Fibroblast of villous mesenchyme (primary cell): ENCODE data around the gene RARB. TPM values are rescaled to one million over a fixed set of nuclear protein-coding genes. Genes with fewer than 3 reads are reported as not detected.

Experiments used
- DNase-seq: peaks from one replicate; pipeline ENCODE4 v3.0.0-alpha.2; 2010; ENCODE audit warnings: low read depth
- H3K4me3 ChIP-seq: 2 replicates; pipeline ENCODE4 v1.5.1; 2011; ENCODE audit warnings: low read depth, mild to moderate bottlenecking, low read length
- total RNA-seq: library from RNA; depleted of rRNA; stranded (reverse); fragments of >200 nt; gene quantifications from 2 replicates; pipeline ENCODE4 v1.2.3, GENCODE V29; 2012
- TF ChIP-seq, protein P1 (sequence below): IDR thresholded peaks from 2 replicates; pipeline ENCODE4 v1.5.1; 2012; ENCODE audit warnings: low read depth, mild to moderate bottlenecking, low read length; ENCODE audit not compliant: insufficient read depth

RARB gene
- total RNA-seq, 1 donor: 21.6 TPM

DNA sequence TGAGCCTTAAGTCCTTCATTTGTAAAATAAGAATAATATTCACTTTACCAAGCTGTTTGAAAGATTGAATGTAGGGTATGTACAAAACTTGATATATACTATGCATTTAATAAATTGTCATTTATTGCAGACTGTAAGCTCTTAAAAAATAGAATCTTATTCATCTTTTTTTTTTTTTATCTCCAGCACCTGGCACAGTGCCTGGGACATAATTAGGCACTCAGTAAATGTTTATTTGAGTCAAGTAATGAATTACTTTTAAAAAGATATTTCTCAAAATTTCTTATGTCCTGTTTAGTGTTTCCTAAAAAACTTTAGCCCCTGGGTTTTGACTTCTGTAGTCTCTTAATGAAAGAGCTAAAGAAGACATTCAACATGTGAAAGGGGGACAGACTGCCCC lies 164.9 kb downstream of the RARB start:
- DNase-seq: no peak
- H3K4me3 ChIP-seq: no peak overlapping the region
- TF ChIP-seq, protein P1, sequence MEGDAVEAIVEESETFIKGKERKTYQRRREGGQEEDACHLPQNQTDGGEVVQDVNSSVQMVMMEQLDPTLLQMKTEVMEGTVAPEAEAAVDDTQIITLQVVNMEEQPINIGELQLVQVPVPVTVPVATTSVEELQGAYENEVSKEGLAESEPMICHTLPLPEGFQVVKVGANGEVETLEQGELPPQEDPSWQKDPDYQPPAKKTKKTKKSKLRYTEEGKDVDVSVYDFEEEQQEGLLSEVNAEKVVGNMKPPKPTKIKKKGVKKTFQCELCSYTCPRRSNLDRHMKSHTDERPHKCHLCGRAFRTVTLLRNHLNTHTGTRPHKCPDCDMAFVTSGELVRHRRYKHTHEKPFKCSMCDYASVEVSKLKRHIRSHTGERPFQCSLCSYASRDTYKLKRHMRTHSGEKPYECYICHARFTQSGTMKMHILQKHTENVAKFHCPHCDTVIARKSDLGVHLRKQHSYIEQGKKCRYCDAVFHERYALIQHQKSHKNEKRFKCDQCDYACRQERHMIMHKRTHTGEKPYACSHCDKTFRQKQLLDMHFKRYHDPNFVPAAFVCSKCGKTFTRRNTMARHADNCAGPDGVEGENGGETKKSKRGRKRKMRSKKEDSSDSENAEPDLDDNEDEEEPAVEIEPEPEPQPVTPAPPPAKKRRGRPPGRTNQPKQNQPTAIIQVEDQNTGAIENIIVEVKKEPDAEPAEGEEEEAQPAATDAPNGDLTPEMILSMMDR: no peak

DNA sequence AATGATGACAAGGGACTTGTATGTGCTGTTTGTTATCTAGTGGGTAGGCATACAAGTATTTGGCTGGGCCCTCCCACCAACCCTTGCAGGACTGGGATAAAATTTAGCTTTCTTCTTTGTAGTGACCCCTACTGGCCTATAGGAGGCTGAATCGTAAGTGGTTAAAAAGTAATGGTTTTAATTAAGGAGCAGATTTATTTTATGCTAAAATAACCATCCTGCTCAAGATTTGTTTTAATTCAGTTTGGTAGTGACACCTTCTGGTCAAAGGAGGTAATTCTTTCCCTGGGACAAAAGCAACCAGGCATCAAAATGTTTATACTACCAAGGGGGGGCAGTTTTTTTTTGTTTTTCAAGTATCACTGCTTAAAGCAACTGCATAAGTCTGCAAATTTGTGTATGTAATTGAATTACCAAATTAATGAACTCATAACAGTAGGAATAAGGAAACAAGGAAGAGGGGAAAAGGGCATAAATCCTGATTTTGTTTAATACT lies 166.0 kb downstream of the RARB start:
- no peak overlapping the region for H3K4me3 ChIP-seq
- TF ChIP-seq, protein P1: peak; percentile 69
- peak; percentile 80 for DNase-seq

DNA sequence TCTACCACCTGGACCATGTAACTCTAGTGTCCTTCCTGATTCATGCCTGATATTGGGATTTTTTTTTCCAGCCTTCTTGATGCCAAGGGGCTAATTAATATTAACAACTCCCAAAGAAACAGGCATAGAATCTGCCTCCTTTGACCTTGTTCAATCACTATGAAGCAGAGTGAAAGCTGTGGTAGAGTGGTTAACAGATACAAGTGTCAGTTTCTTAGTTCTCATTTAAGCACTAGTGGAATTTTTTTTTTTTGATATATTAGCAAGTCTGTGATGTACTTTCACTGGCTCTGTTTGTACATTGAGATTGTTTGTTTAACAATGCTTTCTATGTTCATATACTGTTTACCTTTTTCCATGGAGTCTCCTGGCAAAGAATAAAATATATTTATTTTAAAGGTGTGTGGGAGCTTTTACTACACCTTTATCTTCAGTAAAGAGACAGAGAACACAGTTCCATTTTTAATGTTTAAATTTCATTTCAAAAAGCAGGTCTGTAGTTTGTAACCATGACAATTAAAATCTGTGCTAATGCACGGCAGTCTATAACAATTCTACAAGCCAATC lies 169.6 kb downstream of the RARB start:
- TF ChIP-seq, protein P1: no peak
- H3K4me3 ChIP-seq: no peak overlapping the region
- DNase-seq: no peak

DNA sequence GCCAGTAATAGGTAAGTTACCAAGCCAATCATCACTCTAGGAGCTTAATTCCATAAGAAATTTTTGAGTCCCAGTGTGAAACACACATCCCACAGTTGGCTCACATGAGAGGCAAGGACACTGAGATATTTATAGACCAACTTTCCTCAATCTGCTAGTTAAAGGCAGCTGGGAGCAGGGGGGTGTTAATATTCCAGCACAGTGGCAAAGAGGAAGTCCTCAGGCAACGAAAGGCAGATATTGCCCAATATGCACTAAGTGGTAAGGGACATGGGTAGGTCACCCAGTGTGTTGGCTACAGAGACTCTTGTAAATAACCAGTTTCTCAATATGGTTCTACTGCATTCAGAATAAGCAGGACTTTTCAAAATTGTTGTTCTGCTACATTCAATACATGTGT lies 175.6 kb downstream of the RARB start:
- TF ChIP-seq, protein P1: no peak
- peak; percentile 63 for DNase-seq
- H3K4me3 ChIP-seq: no peak overlapping the region

GRCh38 chr3:25604107-25604805 lies 176.2 kb downstream of the RARB start:
- H3K4me3 ChIP-seq: no peak overlapping the region
- TF ChIP-seq, protein P1: no peak
- DNase-seq: peak; percentile 93

DNA sequence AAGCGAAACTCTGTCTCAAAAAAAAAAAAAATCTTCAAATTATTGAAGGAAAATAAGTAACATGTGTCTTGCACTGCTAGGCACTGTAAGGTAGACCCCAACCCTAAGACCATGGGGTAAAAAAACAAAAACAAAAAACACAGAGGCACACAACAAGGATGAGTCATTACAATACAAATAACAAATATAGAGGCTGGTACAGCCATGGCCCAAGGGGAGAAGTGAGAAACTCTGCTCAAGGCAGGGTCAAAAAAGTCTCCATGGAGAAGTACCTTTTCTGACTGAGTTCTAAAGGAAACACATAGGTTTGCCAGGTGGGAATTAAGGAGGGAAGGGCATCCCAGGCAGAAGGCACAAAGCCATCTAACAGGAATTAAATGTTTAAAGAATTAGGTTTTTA lies 182.1 kb downstream of the RARB start:
- no peak for DNase-seq
- TF ChIP-seq, protein P1: no peak
- no peak overlapping the region for H3K4me3 ChIP-seq
